RWPE1 (cell line): ENCODE results near the gene ALKBH5.

Experiments
- CTCF ChIA-PET: fragments of 350-600 bp; sonication (Branson Sonifier 250); formaldehyde crosslinking; extraction: SDS; loops from one replicate; lab custom pipeline; 2021; lab: Yijun Ruan, JAX
- POLR2A ChIA-PET: fragments of 400-600 bp; formaldehyde crosslinking; extraction: SDS; loops from one replicate; lab custom pipeline; 2020; ENCODE audit warnings: antibody characterized with exemption; ENCODE audit not compliant: low non-redundant PET; lab: Yijun Ruan, JAX
- DNase-seq: peaks from one replicate; pipeline ENCODE4 v3.0.0; 2012; ENCODE audit warnings: low spot score
- H3K27ac ChIP-seq: fragments of 450-650 bp; 2 replicates; pipeline ENCODE4 v1.5.1; 2017
- CTCF ChIP-seq: fragments of 450-650 bp; conservative IDR thresholded peaks from 2 replicates; pipeline ENCODE4 v1.5.1; 2017; ENCODE audit warnings: low read depth, mild to moderate bottlenecking

Gene ALKBH5

GRCh38 chr17:18246109-18246725 is 62.6 kb downstream of the ALKBH5 start:
- TF ChIP-seq CTCF: no peak
- H3K27ac ChIP-seq: peak overlapping the region; percentile 93
- POLR2A ChIA-PET: no interaction called here
- CTCF ChIA-PET: interaction anchor here (1.4 kb wide), 1 partner anchor 29 kb away, joined by 3 read pairs; no protein-coding TSS in a partner anchor
- DNase-seq: no peak

DNA sequence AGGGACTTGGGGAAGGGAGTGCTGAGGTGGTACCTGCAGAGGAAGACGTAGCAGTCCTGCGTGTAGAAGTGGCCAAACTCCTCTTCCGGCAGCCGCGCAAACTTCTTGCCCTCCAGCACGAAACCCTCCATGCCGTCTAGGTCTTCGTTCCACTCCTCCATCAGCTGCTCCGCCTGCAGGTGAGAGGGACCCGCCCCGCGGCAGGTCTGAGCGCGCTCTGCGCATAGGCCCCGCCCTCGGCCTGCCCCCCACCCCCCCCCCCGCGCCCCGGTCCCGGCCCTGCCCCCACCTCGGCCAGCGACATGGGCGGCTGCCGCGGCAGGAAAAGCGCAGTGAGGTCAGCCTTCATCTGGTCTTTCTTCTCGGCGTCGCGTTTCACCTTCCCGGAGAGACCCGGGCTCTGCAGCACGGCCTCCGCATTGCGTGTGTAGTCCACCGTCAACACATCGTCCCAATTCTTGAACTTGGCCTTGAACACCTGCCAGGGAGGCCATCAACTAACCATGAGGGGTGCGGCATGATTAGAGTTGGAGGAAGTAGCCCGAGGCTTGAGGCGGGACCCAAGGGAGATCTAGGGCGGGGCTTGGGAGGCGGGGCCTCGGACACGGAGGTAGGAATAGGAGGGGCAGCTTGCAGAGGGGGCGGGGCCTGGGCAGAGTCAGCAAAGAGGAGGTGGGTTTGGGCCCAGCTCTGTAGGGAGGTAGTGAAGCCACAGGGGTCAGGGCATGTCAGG is 63.4 kb downstream of the ALKBH5 start:
- TF ChIP-seq CTCF: no peak
- peak overlapping the region; percentile 93 for H3K27ac ChIP-seq
- ChIA-PET POLR2A (interaction anchor here (1.0 kb wide), 1 partner anchor 11 kb away, joined by 3 read pairs; no protein-coding TSS in a partner anchor), CTCF (interaction anchor here (0.8 to 1.4 kb wide), 5 partner anchors 8 to 64 kb away, joined by 3 to 4 read pairs (median 3); partner anchors contain the start of gene ALKBH5)
- peak; percentile 97 for DNase-seq

DNA sequence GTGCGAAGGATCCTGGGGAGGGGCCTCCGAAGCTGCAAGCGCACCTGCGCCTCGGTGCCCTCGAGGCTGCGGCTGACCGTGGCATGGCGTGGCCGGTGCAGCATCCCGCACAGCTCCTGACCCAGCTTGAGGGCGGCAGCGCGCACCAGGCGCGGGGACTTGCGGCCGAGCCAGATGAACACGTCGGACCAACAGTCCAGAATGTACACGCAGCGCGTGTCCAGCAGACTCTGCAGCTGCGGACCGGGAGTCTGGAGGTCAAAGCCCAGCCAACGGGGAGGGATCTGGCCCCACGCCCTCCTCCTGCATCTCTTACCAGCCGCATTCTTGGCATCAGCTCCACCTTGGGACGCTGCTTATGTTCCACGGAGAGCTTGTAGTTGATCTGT is 64.0 kb downstream of the ALKBH5 start:
- no peak for TF ChIP-seq CTCF
- ChIA-PET CTCF (interaction anchor here (0.7 to 1.1 kb wide), 6 partner anchors 9 to 360 kb away, joined by 3 to 4 read pairs (median 4); partner anchors contain the start of gene ALKBH5), POLR2A (interaction anchor here (1.0 kb wide), 1 partner anchor 12 kb away, joined by 3 read pairs; no protein-coding TSS in a partner anchor)
- peak overlapping the region; percentile 93 for H3K27ac ChIP-seq
- no peak for DNase-seq

DNA sequence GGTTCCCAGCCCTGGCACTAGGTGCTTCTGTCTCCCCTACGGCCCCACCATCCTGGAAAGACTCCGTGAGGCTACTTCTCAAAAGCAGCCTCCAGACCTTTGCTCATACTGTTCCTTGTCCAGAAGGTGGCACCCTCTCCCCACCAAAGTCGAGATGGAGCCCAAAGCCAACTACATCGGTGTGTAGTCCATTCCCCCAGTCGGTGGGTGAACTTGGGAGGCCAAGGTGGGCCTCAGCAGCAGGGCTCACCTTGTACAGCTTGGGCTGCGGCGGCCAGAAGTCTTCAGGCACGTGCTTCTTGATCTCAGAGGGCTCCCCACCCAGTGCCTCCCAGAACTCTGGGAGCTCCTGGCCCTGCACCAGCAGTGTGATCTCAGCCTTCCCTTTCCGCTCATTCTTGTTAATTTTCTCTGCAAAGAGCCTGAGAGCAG is 64.7 kb downstream of the ALKBH5 start:
- TF ChIP-seq CTCF: peak; percentile 79
- CTCF ChIA-PET: interaction anchor here (0.5 to 1.3 kb wide), 11 partner anchors 9 to 1173 kb away, joined by 3 to 10 read pairs (median 4); partner anchors contain the start of gene ALKBH5
- peak; percentile 76 for DNase-seq
- peak overlapping the region; percentile 93 for H3K27ac ChIP-seq
- POLR2A ChIA-PET: no interaction called here

DNA sequence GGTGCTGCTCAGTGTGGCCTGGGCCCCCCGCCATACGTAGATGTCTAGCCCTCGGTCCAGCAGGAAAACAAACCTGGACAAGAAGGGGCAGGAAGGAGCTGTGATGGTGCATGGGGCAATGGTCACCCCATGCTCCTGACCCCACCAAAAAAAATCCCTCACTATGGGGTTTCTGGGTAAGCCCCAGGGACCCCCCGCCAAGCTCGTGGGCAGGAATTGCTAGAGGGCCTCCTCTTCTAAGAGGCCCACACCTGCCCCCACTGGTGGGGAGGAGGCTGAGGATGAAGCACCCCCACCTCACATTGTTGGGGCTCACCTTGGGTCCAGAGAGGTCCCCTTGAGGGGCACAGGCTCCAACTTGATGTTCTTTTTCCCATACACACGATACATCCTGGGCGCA is 65.2 kb downstream of the ALKBH5 start:
- ChIA-PET CTCF (interaction anchor here (0.5 to 1.3 kb wide), 9 partner anchors 11 to 1173 kb away, joined by 3 to 10 read pairs (median 4); no protein-coding TSS in a partner anchor), POLR2A (no interaction called here)
- no peak for DNase-seq
- peak overlapping the region; percentile 93 for H3K27ac ChIP-seq
- no peak for TF ChIP-seq CTCF

GRCh38 chr17:18250259-18250658 is 66.6 kb downstream of the ALKBH5 start:
- POLR2A ChIA-PET: no interaction called here
- CTCF ChIA-PET: no interaction called here
- peak; percentile 61 for DNase-seq
- peak overlapping the region; percentile 93 for H3K27ac ChIP-seq
- TF ChIP-seq CTCF: no peak
